ENCODE results near the gene EXOSC7.
"Not testable (repeated sequence)": the region's sequence is repeated elsewhere in the genome, so short reads cannot be mapped to it uniquely, and the experiment has no call there.

The EXOSC7 gene

GRCh38 chr3:44976002-44976815 is at the start of gene EXOSC7, which contains the start of gene ZDHHC3:
TSS of gene EXOSC7 (plus strand) at chr3:44976244. CDS start at chr3:44976278, 34 bp downstream.
TSS of gene ZDHHC3 (minus strand) at chr3:44976174. CDS start at chr3:44959436, 16,738 bp downstream.
- DNase-seq (ENCODE audit: low read depth in 2 of 2): peak; percentile 73 to 82

- DNase-seq (ENCODE audit: low read depth in 2 of 2): no peak
Measured at GRCh38 chr3:44926921-44927320, 49.1 kb upstream of the EXOSC7 start.

GRCh38 chr3:44927371-44927770 is 48.7 kb upstream of the EXOSC7 start:
- DNase-seq (ENCODE audit: low read depth in 2 of 2): no peak

- DNase-seq (ENCODE audit: low read depth in 2 of 2): no peak
Measured at GRCh38 chr3:44929782-44930181, 46.3 kb upstream of the EXOSC7 start.

GRCh38 chr3:44930911-44931310 is 45.1 kb upstream of the EXOSC7 start:
- no peak for DNase-seq (ENCODE audit: low read depth in 2 of 2)

GRCh38 chr3:44931791-44932190 is 44.3 kb upstream of the EXOSC7 start:
- DNase-seq (ENCODE audit: low read depth in 2 of 2): no peak

GRCh38 chr3:44932271-44932670 is 43.8 kb upstream of the EXOSC7 start:
- no peak for DNase-seq (ENCODE audit: low read depth in 2 of 2)

GRCh38 chr3:44932986-44933944 is 42.8 kb upstream of the EXOSC7 start:
- DNase-seq (ENCODE audit: low read depth in 2 of 2): no peak

- DNase-seq (ENCODE audit: low read depth in 2 of 2): no peak
Measured at GRCh38 chr3:44939581-44940036, 36.4 kb upstream of the EXOSC7 start.

- DNase-seq (ENCODE audit: low read depth in 2 of 2): no peak
Measured at GRCh38 chr3:44942202-44942921, 33.7 kb upstream of the EXOSC7 start.

GRCh38 chr3:44948239-44948638 is 27.8 kb upstream of the EXOSC7 start:
- DNase-seq (ENCODE audit: low read depth in 2 of 2): no peak

- not testable (repeated sequence) for DNase-seq (ENCODE audit: low read depth in 2 of 2)
Measured at GRCh38 chr3:44949770-44950169, 26.3 kb upstream of the EXOSC7 start.

- DNase-seq (ENCODE audit: low read depth in 2 of 2): no peak
Measured at GRCh38 chr3:44950275-44950734, 25.7 kb upstream of the EXOSC7 start.

GRCh38 chr3:44952689-44953088 is 23.4 kb upstream of the EXOSC7 start:
- DNase-seq (ENCODE audit: low read depth in 2 of 2): no peak

GRCh38 chr3:44954304-44954703 is 21.7 kb upstream of the EXOSC7 start:
- no peak for DNase-seq (ENCODE audit: low read depth in 2 of 2)

- no peak for DNase-seq (ENCODE audit: low read depth in 2 of 2)
Measured at GRCh38 chr3:44954962-44955361, 21.1 kb upstream of the EXOSC7 start.

GRCh38 chr3:44955917-44956316 is 20.1 kb upstream of the EXOSC7 start:
- DNase-seq (ENCODE audit: low read depth in 2 of 2): no peak

- no peak for DNase-seq (ENCODE audit: low read depth in 2 of 2)
Measured at GRCh38 chr3:44957986-44958385, 18.1 kb upstream of the EXOSC7 start.

- no peak for DNase-seq (ENCODE audit: low read depth in 2 of 2)
Measured at GRCh38 chr3:44958386-44958785, 17.7 kb upstream of the EXOSC7 start.

GRCh38 chr3:44960387-44961026 is 15.5 kb upstream of the EXOSC7 start:
- no peak for DNase-seq (ENCODE audit: low read depth in 2 of 2)

GRCh38 chr3:44961888-44962287 is 14.2 kb upstream of the EXOSC7 start:
- DNase-seq (ENCODE audit: low read depth in 2 of 2): no peak

Data from stimulated activated CD8-positive, alpha-beta memory T cell treated with anti-CD3 and anti-CD28 coated beads, Interleukin-2, amount 100 ng/mL, for 48 hours (primary cell).